AG09309 (cell line): Measurements from ENCODE around the gene MAPK8IP2.

Experiments used
- DNase-seq: peaks from one replicate; pipeline ENCODE4 v3.0.0-alpha.2; 2010; ENCODE audit warnings: low read depth
- H3K4me3 ChIP-seq: 2 replicates; pipeline ENCODE4 v1.5.1; 2011; ENCODE audit warnings: mild to moderate bottlenecking, low read depth, low read length, moderate library complexity; ENCODE audit not compliant: control insufficient read depth
- TF ChIP-seq, protein P1 (sequence below): IDR thresholded peaks from 2 replicates; pipeline ENCODE4 v1.5.1; 2011; ENCODE audit warnings: mild to moderate bottlenecking, low read depth, low read length, inconsistent platforms; ENCODE audit not compliant: insufficient read depth, control insufficient read depth; ENCODE audit errors: missing control alignments

MAPK8IP2 gene

DNA sequence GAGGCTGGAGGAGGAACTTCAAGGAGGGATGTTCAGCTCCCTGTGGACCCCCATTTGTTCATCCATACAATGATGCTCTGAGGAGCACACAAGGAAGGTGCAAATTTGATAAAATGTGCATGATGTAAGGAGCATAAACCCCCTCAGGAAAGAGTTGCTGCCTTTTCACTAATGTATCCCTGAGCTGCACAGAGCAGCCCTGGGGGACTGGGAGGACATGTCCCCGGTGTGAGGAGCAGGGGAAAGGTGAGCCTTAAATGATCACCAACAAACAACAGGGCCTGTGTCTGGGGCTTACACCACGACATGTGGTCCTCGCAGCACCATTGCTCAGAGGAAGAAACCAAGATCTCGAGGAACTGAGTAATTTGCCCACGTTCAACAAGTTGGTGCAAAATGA is 3.5 kb upstream of the MAPK8IP2 start:
- no peak overlapping the region for H3K4me3 ChIP-seq
- TF ChIP-seq, protein P1, sequence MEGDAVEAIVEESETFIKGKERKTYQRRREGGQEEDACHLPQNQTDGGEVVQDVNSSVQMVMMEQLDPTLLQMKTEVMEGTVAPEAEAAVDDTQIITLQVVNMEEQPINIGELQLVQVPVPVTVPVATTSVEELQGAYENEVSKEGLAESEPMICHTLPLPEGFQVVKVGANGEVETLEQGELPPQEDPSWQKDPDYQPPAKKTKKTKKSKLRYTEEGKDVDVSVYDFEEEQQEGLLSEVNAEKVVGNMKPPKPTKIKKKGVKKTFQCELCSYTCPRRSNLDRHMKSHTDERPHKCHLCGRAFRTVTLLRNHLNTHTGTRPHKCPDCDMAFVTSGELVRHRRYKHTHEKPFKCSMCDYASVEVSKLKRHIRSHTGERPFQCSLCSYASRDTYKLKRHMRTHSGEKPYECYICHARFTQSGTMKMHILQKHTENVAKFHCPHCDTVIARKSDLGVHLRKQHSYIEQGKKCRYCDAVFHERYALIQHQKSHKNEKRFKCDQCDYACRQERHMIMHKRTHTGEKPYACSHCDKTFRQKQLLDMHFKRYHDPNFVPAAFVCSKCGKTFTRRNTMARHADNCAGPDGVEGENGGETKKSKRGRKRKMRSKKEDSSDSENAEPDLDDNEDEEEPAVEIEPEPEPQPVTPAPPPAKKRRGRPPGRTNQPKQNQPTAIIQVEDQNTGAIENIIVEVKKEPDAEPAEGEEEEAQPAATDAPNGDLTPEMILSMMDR, result no peak
- no peak for DNase-seq

DNA sequence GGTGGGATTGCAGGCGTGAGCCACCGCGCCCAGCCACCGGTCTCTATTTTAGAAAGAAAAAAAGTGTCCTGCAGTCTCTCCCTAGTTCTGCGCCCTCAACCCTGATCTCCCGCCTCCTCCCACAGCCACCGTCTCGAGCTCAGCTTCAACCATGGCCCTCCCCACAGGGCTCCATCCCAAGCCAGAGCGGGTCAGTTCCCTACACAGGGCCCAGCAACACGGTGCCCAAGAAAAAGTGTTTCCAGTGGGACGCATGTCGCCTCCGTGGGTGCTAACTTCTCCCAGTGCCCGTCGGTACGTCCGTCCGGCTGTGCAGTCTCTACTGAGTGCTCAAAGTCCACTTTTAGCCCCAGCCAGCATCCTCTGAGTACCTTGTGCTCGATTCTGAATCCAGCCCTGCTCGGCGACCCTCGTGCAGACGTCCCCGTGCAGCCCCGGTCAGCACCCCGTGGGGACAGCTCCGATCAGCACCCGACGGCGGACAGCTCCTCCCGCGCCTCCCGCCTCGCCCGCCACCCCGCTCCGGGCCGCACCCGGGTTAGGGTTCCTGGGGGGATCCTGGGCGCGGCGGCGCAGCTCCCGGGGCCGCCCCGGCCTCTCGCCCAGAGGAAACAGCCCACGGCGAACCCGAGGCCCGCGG is 657 bp upstream of the MAPK8IP2 start:
- no peak overlapping the region for H3K4me3 ChIP-seq
- DNase-seq, result no peak
- TF ChIP-seq, protein P1, result no peak

DNA sequence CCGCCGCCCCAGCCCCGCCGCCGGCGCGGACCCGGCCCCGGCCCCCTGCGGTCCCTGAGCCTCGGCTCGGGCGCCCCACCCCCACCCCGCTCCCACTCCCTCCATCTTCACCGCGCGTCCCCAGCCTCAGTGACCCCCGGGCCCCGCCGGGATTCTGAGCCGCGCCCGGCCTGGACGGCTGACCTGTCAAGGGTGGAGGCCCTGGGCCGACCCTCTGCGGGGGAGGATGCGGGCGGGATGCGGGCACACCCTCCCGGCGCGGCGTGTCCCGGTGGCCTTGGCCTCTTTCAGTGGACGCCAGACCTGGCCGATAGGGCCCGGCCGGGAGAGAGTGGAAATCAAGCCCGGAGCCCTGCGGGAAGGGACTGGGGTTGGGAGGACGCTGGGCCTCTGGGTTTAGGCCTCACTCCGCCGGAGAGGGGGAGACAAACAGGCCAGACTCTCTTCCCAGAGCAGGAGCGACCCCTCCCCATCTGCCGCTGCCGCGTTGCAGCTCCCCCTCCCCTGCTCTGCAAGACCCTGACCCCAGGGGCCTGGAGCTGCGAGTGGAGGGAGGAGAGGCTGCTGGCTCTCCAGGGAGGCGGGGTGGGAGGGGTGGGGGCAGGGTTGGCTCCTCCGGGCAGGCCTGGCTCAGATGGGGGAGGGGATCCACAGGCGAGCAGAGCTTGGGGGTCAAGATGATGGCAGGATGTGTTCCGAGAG is 525 bp downstream of the MAPK8IP2 start:
- no peak for DNase-seq
- TF ChIP-seq, protein P1, result no peak
- no peak overlapping the region for H3K4me3 ChIP-seq

DNA sequence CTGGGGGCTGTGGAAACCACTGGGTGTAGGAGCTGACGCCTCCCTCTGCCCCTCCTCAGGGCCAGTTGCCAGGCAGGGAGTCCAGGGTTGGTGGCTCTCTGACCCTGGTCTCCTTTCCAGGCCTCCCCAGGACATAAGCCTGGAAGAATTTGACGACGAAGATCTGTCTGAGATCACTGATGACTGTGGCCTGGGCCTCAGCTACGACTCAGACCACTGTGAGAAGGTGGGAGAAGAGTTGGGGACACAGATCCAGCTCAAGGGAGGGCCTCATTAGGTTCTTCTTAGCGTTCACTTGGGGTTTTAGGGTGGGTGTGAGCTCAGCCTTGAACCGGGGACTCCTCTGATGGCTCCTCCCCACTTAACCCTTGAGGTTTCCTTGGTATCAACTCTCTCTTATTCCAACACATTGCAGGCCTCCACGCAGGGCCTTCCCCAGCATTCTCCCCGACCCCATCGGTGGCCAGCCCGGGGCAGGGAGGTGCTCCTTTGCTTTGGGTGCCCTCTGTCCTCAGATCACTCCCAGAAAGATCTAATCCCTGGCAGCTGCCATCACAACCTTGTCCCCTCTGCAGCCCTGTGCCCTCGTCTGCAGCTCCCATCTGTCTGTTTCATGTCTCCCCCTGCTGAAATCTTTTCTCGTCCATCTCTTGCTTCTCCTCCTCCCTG is 1.2 kb downstream of the MAPK8IP2 start:
- TF ChIP-seq, protein P1, result no peak
- H3K4me3 ChIP-seq, result no peak overlapping the region
- no peak for DNase-seq

DNA sequence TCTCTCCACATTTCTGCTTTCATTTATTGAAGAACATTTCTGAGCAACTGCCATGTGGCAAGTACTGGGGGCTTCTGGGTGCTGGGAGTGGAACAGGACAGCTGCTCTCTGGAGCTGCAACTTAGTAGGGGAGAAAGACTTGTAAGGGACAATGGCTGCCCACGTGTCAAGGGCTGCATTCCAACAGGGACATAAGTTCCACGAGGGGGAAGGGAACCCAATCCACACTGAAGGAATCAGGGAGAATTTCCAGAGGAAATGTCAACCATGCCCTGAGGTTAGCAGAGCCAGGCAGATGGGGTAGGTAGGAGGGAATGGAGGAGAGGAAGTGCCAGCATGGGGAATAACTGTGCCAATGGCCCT is 1.7 kb downstream of the MAPK8IP2 start:
- TF ChIP-seq, protein P1, result no peak
- no peak for DNase-seq
- H3K4me3 ChIP-seq, result no peak overlapping the region

DNA sequence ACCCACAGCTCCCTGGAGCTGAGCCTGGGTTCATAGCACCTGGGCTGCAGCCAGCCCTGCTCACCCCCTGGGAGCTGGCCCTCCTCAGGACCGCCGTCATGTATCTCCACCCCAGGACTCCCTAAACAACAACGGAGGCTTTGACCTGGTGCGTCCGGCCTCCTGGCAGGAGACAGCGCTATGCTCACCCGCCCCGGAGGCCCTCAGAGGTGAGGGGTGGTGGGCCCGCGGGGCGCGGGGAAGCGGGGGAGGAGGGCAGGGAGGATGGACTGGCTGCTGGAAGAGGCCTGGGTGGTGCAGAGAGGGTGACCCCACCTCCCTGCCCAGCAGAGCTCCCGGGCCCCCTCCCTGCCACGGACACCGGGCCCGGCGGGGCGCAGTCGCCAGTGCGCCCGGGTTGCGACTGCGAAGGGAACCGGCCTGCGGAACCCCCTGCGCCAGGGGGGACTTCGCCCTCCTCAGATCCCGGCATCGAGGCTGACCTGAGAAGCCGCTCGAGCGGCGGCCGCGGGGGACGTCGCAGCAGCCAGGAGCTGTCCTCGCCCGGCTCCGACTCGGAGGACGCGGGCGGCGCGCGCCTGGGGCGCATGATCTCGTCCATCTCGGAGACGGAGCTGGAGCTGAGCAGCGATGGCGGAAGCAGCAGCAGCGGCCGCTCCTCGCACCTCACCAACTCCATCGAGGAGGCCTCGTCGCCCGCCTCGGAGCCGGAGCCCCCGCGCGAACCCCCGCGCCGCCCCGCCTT is 3.1 kb downstream of the MAPK8IP2 start:
- TF ChIP-seq, protein P1, result no peak
- DNase-seq, result no peak

More for the DNA sequence above, 3.1 kb downstream of the MAPK8IP2 start:
- no peak overlapping the region for H3K4me3 ChIP-seq
